ENCODE measurements around the gene FIBP. TPM values are rescaled to one million over a fixed set of nuclear protein-coding genes. Genes with fewer than 3 reads are reported as not detected.
"Not testable (repeated sequence)": the region's sequence is repeated elsewhere in the genome, so short reads cannot be mapped to it uniquely, and the experiment has no call there.

The FIBP gene
- total RNA-seq, 1 experiment from 2014 or later = 80.8 TPM

DNA sequence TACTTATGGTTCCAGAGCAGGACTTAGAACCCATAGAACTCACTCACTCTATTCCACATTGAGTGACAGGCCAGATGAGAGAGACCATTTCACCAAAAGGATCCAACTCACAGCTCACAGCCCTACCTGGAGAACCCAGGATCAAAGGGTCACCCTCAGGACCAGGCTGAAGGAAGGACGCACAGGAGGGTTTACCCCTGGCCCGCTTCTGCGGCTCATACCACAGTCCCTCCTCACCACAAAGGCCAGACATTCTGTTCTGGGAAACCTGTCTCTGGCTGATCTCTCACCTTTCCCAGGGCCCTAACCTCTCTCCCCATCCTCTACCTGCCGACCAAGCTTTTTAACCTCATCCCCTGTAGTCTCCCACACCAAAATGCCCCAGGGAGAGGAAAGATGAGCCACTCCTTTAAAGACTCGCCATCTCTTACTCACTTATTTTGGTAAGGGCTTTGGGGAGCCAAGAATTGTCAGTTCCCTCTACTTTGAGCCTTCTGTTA, 7.3 kb upstream of the FIBP start:
- BruUV-seq (replicated peaks) = no TSS peak
- Mint-ChIP-seq H3K27me3 (ENCODE audit: insufficient read depth, unreplicated experiment) (no peaks in the 10 kb centered on the region), H3K27ac (ENCODE audit: low read depth, unreplicated experiment) (peak overlapping the region; percentile 89), H3K4me3 (ENCODE audit: unreplicated experiment) (no peak overlapping the region), H3K9me3 (ENCODE audit: unreplicated experiment) (no peaks in the 10 kb centered on the region), H3K4me1 (ENCODE audit: insufficient read depth, unreplicated experiment) (peaks cover 35% of the 10 kb centered on the region), H3K36me3 (ENCODE audit: insufficient read depth, unreplicated experiment) (peaks cover 63% of the 10 kb centered on the region)
- intact Hi-C loops (cut with micrococcal nuclease) = no loop called here
- DNase-seq (ENCODE audit: unreplicated experiment) = no peak
- CTCF ChIA-PET = interaction anchor here (1.0 to 4.3 kb wide), 4 partner anchors 10 to 127 kb away, joined by 3 to 55 read pairs (median 3); no protein-coding TSS in a partner anchor
- POLR2A ChIA-PET = interaction anchor here (0.9 to 3.6 kb wide), 5 partner anchors 21 to 37 kb away, joined by 3 to 14 read pairs (median 3); no protein-coding TSS in a partner anchor
- TF ChIP-seq, protein P1, sequence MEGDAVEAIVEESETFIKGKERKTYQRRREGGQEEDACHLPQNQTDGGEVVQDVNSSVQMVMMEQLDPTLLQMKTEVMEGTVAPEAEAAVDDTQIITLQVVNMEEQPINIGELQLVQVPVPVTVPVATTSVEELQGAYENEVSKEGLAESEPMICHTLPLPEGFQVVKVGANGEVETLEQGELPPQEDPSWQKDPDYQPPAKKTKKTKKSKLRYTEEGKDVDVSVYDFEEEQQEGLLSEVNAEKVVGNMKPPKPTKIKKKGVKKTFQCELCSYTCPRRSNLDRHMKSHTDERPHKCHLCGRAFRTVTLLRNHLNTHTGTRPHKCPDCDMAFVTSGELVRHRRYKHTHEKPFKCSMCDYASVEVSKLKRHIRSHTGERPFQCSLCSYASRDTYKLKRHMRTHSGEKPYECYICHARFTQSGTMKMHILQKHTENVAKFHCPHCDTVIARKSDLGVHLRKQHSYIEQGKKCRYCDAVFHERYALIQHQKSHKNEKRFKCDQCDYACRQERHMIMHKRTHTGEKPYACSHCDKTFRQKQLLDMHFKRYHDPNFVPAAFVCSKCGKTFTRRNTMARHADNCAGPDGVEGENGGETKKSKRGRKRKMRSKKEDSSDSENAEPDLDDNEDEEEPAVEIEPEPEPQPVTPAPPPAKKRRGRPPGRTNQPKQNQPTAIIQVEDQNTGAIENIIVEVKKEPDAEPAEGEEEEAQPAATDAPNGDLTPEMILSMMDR (IDR thresholded peaks at IDR 0.05; ENCODE audit: unreplicated experiment) = no peak

DNA sequence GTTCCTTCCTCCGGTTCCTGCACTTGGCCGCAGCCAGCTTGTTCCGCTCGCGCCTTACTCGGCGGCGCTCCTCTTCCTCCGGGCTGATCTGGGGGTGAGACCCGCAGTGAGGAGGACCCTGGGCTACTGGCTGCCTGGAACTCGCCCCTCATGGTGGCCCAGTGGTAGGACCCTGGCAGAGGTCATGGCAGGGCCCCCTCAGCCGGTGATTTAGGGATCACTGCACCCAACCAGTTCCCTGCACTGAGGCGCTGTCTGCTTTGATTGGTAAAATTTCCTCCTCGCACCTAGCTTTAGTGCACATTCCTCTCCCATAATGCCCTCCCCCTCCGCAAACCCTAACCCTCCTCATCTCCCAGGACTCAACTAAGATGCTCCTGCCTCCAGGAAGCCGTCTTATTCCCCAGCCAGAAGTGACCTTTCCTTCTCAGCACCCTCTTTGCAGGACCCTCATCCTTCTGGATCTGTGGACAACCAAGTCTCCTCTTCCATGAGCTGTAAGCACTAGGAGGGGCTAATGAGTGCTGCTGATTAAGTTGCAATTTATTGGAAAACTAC, 5.8 kb upstream of the FIBP start:
- ChIA-PET POLR2A (interaction anchor here (0.6 to 3.6 kb wide), 5 partner anchors 18 to 176 kb away, joined by 3 to 14 read pairs (median 3); no protein-coding TSS in a partner anchor), CTCF (interaction anchor here (0.6 to 1.6 kb wide), 5 partner anchors 9 to 243 kb away, joined by 3 to 6 read pairs (median 4); no protein-coding TSS in a partner anchor)
- TF ChIP-seq, protein P1 (IDR thresholded peaks at IDR 0.05; ENCODE audit: unreplicated experiment) = no peak
- Mint-ChIP-seq H3K36me3 (ENCODE audit: insufficient read depth, unreplicated experiment) (peaks cover 69% of the 10 kb centered on the region), H3K9me3 (ENCODE audit: unreplicated experiment) (no peaks in the 10 kb centered on the region), H3K4me3 (ENCODE audit: unreplicated experiment) (no peak overlapping the region), H3K27ac (ENCODE audit: low read depth, unreplicated experiment) (peak overlapping the region; percentile 23), H3K27me3 (ENCODE audit: insufficient read depth, unreplicated experiment) (no peaks in the 10 kb centered on the region), H3K4me1 (ENCODE audit: insufficient read depth, unreplicated experiment) (peaks cover 48% of the 10 kb centered on the region)
- intact Hi-C loops (cut with micrococcal nuclease) = no loop called here
- no peak for DNase-seq (ENCODE audit: unreplicated experiment)
- no TSS peak for BruUV-seq (replicated peaks)

DNA sequence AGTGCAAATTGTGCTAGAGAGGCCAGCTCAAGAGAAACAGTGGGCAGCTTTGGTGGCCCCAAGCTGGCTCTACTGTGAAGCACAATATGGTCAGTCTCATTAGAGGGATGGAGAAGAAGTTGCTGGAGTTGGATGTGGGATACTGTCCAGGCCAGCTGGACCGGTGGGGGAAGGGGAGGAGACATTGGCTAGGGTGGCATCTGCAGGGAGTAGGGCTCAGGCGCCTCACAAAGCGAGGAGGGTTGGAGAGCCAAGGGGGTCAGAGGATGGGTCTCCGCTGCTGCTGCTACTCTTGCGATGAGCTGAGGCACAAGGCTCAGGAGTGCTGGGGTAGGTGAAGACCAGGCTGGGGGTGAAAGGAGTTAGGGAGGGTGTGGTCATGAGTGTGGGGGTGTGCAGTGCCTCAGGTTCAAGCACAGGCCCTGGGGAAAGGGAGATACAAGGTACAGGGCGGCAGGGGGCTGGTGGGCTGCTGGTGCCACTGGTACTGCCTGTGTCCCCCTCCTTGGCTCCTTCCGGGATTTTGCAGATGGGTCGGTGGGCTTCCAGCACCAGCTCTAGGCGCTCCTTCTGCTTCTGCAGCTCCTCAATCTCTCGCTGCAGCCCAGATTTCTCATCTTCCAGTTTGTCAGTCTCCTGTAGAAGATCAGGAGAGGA, 4.5 kb upstream of the FIBP start:
- Mint-ChIP-seq H3K9me3 (ENCODE audit: unreplicated experiment) (no peaks in the 10 kb centered on the region), H3K4me3 (ENCODE audit: unreplicated experiment) (peak overlapping the region; percentile 90), H3K4me1 (ENCODE audit: insufficient read depth, unreplicated experiment) (peaks cover 54% of the 10 kb centered on the region), H3K36me3 (ENCODE audit: insufficient read depth, unreplicated experiment) (peaks cover 75% of the 10 kb centered on the region), H3K27me3 (ENCODE audit: insufficient read depth, unreplicated experiment) (no peaks in the 10 kb centered on the region), H3K27ac (ENCODE audit: low read depth, unreplicated experiment) (peak overlapping the region; percentile 71)
- no peak for DNase-seq (ENCODE audit: unreplicated experiment)
- ChIA-PET CTCF (interaction anchor here (0.6 to 1.6 kb wide), 5 partner anchors 9 to 96 kb away, joined by 3 to 5 read pairs (median 4); no protein-coding TSS in a partner anchor), POLR2A (interaction anchor here (1.1 to 9.9 kb wide), 6 partner anchors 6 to 188 kb away, joined by 3 to 222 read pairs (median 56); partner anchors contain the start of genes CFL1, FOSL1 and MUS81)
- TF ChIP-seq, protein P1 (IDR thresholded peaks at IDR 0.05; ENCODE audit: unreplicated experiment) = no peak
- no TSS peak for BruUV-seq (replicated peaks)
- intact Hi-C loops (cut with micrococcal nuclease) = no loop called here

DNA sequence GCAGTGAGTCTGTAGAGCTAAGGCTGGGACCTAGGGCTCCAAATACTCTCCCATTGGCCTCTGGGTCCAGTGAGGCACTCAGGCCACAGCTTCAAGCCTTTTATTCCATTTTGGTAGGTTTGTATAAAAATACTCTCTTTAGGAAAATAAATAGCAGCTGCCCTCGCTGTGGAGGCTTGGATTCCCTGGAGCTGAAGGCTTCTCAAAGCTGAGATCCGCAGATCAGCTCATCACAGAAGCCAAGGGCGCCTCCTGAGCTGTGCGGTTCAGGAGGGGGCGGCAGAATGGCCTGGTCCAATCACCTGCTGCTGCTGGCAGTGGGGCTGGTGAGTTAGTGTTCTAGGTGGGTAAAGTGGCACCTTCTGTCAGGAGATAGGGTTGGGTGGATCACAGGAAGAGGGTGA, 3.9 kb upstream of the FIBP start:
- intact Hi-C loops (cut with micrococcal nuclease); BruUV-seq (replicated peaks); DNase-seq (ENCODE audit: unreplicated experiment); H3K27me3 Mint-ChIP-seq (ENCODE audit: insufficient read depth, unreplicated experiment); H3K9me3 Mint-ChIP-seq (ENCODE audit: unreplicated experiment): not testable (repeated sequence)
- ChIA-PET CTCF (interaction anchor here (0.6 to 5.2 kb wide), 5 partner anchors 8 to 125 kb away, joined by 3 to 27 read pairs (median 3); no protein-coding TSS in a partner anchor), POLR2A (interaction anchor here (1.1 to 9.9 kb wide), 8 partner anchors 7 to 188 kb away, joined by 3 to 222 read pairs (median 31); partner anchors contain the start of genes C11orf68, CFL1, FOSL1 and MUS81)
- H3K4me1 Mint-ChIP-seq (ENCODE audit: insufficient read depth, unreplicated experiment) = peaks cover 47% of the 10 kb centered on the region
- peak overlapping the region; percentile 71 for H3K27ac Mint-ChIP-seq (ENCODE audit: low read depth, unreplicated experiment)
- H3K36me3 Mint-ChIP-seq (ENCODE audit: insufficient read depth, unreplicated experiment) = peaks cover 72% of the 10 kb centered on the region
- H3K4me3 Mint-ChIP-seq (ENCODE audit: unreplicated experiment) = peak overlapping the region; percentile 90

Measured in MCF 10A (cell line).